Activated CD8-positive, alpha-beta T cell treated with anti-CD3 and anti-CD28 coated beads, Interleukin-2, amount 10 ng/mL, durations not matched to agents 7 days and 5 days (primary cell): ENCODE data around the gene EMC10. TPM values are rescaled to one million over a fixed set of nuclear protein-coding genes. Genes with fewer than 3 reads are reported as not detected.

Experiments used
- ATAC-seq: fragments of 150-1000 bp; cut with Tn5 transposase; one replicate; pipeline ENCODE4 v1.10.0; 2021; ENCODE audit warnings: moderate library complexity
- CTCF ChIA-PET: fragments of 350-600 bp; sonication (Branson Sonifier 250); formaldehyde crosslinking; loops from one replicate; lab custom pipeline; 2021; ENCODE audit warnings: antibody characterized with exemption; lab: Charles Lee
- POLR2A ChIA-PET: fragments of 350-600 bp; sonication (Branson Sonifier 250); formaldehyde crosslinking; loops from one replicate; lab custom pipeline; 2021; ENCODE audit warnings: antibody characterized with exemption; lab: Charles Lee
- DNase-seq: peaks from one replicate; pipeline ENCODE4 v3.0.0-alpha.2; 2020
- H3K27ac Mint-ChIP-seq: one replicate; pipeline ENCODE4 v1.8.0; 2021; ENCODE audit warnings: mild to moderate bottlenecking, mixed read lengths
- H3K27me3 Mint-ChIP-seq: one replicate; pipeline ENCODE4 v1.8.0; 2021; ENCODE audit warnings: low read depth, mixed read lengths
- H3K36me3 Mint-ChIP-seq: one replicate; pipeline ENCODE4 v1.8.0; 2021; ENCODE audit warnings: low read depth, mixed read lengths
- H3K4me1 Mint-ChIP-seq: one replicate; pipeline ENCODE4 v1.8.0; 2021; ENCODE audit warnings: low read depth, mixed read lengths
- H3K4me3 Mint-ChIP-seq: one replicate; pipeline ENCODE4 v1.8.0; 2021; ENCODE audit warnings: mild to moderate bottlenecking, mixed read lengths
- H3K9me3 Mint-ChIP-seq: one replicate; pipeline ENCODE4 v1.8.0; 2022; ENCODE audit warnings: mixed read lengths; ENCODE audit not compliant: insufficient read depth
- total RNA-seq, 2 experiments: library from RNA; stranded (reverse); gene quantifications; one replicate each; pipeline ENCODE4 v1.2.3, GENCODE V29; 2021

EMC10 gene
- total RNA-seq, 2 experiments from 2014 or later = 54.8 to 56.9 TPM

DNA sequence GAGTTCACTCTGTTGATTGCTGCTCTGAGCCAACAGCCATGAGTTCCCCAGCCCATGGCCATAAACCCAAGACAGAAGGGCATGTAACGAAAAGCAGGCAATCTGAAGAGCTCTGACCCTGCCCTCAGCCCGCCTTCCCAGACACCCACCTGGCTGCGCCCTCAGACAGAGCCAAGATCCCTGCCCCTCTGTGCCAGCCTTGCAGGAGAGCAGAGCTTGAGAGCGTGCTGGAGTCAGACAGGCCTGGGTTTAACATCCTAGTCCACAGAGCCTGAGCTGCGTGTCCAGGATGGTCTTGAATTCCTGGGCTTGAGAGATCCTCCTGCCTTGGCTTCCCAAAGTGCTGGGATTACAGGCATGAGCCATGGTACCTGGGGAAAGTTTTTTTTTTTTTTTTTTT is 19.0 kb upstream of the EMC10 start:
- ChIA-PET POLR2A (no interaction called here), CTCF (interaction anchor here (1.2 kb wide), 1 partner anchor 100 kb away, joined by 4 read pairs; no protein-coding TSS in a partner anchor)
- Mint-ChIP-seq H3K4me3 (no peak overlapping the region), H3K4me1 (peaks cover 10% of the 10 kb centered on the region), H3K9me3 (no peaks in the 10 kb centered on the region), H3K27ac (no peak overlapping the region), H3K27me3 (peaks cover 9% of the 10 kb centered on the region), H3K36me3 (no peaks in the 10 kb centered on the region)
- no peak for DNase-seq
- no peak for ATAC-seq

DNA sequence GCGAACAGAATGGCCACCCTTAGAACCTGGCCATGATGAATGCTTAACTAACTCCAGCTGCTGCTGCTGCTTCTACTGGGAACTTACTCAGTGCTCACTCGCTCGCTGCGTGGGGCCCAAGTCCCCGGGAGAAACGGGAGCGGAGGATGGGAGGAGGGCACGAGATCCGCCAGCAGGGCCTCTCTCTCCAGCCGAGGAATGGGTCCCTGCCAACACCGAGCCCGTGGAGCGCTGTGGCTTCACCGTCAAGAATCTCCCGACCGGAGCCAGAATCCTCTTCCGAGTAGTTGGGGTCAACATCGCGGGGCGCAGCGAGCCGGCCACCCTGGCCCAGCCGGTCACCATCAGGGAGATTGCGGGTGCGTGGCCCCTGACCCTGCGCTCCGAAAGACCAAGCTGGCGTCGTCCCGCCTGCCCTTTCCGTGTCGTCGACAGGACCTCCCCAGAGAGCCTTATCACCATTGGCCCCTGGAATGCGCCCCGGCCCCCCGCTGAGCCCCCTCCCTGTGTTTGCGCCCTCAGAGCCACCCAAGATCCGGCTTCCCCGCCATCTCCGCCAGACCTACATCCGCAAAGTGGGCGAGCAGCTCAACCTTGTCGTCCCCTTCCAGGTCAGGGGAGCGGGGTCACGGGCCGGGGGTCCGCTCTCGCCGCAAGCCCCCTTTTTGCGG is 17.8 kb upstream of the EMC10 start:
- ATAC-seq (no peak), DNase-seq (no peak)
- CTCF ChIA-PET = interaction anchor here (1.2 kb wide), 1 partner anchor 101 kb away, joined by 4 read pairs; no protein-coding TSS in a partner anchor
- H3K36me3 Mint-ChIP-seq = no peaks in the 10 kb centered on the region
- POLR2A ChIA-PET = no interaction called here
- peaks cover 9% of the 10 kb centered on the region for H3K27me3 Mint-ChIP-seq
- no peak overlapping the region for H3K27ac Mint-ChIP-seq
- H3K4me1 Mint-ChIP-seq = peaks cover 10% of the 10 kb centered on the region
- no peaks in the 10 kb centered on the region for H3K9me3 Mint-ChIP-seq
- no peak overlapping the region for H3K4me3 Mint-ChIP-seq

DNA sequence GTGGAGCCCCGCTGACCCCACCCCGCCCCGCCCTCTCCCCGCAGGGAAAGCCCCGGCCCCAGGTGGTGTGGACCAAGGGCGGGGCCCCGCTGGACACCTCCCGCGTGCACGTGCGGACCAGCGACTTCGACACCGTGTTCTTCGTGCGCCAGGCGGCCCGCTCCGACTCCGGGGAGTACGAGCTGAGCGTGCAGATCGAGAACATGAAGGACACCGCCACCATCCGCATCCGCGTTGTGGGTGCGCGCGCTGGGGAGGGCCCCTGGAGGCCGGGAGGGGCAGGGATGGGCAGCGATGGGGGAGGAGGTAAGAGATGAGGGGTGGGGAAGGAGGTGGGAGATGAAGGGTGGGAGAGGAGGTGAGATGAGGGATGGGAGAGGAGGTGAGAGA is 17.2 kb upstream of the EMC10 start:
- Mint-ChIP-seq H3K9me3 (no peaks in the 10 kb centered on the region), H3K4me3 (no peak overlapping the region), H3K36me3 (no peaks in the 10 kb centered on the region), H3K27ac (no peak overlapping the region), H3K27me3 (peaks cover 9% of the 10 kb centered on the region), H3K4me1 (peaks cover 10% of the 10 kb centered on the region)
- ChIA-PET POLR2A (no interaction called here), CTCF (no interaction called here)
- ATAC-seq (no peak), DNase-seq (no peak)

DNA sequence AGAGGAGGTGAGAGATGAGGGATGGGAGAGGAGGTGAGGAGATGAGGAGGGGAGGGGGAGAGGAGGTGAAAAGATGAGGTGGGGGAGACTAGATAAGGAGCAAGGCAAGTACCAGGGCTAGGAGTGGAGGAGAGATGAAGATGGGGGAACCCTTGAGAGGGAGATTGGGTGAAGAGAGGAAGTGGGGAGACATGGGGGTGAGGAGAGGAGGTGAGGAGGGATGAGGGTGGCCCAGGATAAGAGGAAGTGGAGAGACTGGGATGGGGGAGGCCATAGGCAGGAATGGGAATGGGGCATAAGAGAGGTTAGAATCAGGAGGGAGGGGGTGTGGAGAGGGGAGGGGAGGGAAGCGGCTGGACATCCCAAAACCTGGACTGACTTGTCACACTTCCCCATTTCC is 16.7 kb upstream of the EMC10 start:
- no peak overlapping the region for H3K27ac Mint-ChIP-seq
- peaks cover 9% of the 10 kb centered on the region for H3K27me3 Mint-ChIP-seq
- no peaks in the 10 kb centered on the region for H3K9me3 Mint-ChIP-seq
- no peaks in the 10 kb centered on the region for H3K36me3 Mint-ChIP-seq
- no peak overlapping the region for H3K4me3 Mint-ChIP-seq
- no peak for DNase-seq
- CTCF ChIA-PET = interaction anchor here (1.4 to 3.6 kb wide), 3 partner anchors 90 to 97 kb away, joined by 3 to 35 read pairs (median 9); no protein-coding TSS in a partner anchor
- no peak for ATAC-seq
- POLR2A ChIA-PET = no interaction called here
- H3K4me1 Mint-ChIP-seq = peaks cover 10% of the 10 kb centered on the region

DNA sequence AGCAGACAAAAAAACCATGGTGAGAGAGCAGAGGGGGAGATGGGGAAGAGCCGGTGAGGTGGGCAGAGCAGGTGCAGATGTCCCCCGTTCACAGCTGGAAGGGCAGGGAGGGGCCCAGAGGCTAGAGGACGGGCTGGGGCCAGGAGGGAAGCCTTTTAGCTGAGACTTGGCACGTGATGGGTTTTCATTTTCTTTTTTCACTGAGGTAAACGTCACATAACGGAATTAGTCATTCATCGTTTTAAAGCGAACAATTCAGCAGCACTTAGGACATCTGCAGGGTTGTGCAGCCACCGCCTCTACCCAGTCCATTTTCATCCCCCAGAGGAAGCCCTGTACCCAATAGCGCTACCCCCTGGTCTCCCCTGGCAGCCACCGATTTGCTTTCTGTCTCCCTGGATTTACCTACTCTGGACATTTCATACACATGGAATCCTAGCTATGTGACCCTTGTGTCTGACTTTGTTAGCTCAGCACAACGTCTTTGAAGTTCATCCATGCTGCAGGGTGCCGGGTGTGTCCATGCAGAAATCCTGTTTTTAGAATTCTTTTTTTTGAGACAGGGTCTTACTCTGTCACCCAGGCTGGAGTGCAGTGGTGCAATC is 16.0 kb upstream of the EMC10 start:
- no peaks in the 10 kb centered on the region for H3K36me3 Mint-ChIP-seq
- no peak overlapping the region for H3K4me3 Mint-ChIP-seq
- H3K9me3 Mint-ChIP-seq = no peaks in the 10 kb centered on the region
- peaks cover 9% of the 10 kb centered on the region for H3K27me3 Mint-ChIP-seq
- POLR2A ChIA-PET = no interaction called here
- CTCF ChIA-PET = interaction anchor here (0.5 to 3.6 kb wide), 16 partner anchors 10 to 220 kb away, joined by 3 to 35 read pairs (median 4); partner anchors contain the start of gene POLD1
- ATAC-seq (peak; percentile 25), DNase-seq (no peak)
- peaks cover 10% of the 10 kb centered on the region for H3K4me1 Mint-ChIP-seq
- H3K27ac Mint-ChIP-seq = peak overlapping the region; percentile 23

DNA sequence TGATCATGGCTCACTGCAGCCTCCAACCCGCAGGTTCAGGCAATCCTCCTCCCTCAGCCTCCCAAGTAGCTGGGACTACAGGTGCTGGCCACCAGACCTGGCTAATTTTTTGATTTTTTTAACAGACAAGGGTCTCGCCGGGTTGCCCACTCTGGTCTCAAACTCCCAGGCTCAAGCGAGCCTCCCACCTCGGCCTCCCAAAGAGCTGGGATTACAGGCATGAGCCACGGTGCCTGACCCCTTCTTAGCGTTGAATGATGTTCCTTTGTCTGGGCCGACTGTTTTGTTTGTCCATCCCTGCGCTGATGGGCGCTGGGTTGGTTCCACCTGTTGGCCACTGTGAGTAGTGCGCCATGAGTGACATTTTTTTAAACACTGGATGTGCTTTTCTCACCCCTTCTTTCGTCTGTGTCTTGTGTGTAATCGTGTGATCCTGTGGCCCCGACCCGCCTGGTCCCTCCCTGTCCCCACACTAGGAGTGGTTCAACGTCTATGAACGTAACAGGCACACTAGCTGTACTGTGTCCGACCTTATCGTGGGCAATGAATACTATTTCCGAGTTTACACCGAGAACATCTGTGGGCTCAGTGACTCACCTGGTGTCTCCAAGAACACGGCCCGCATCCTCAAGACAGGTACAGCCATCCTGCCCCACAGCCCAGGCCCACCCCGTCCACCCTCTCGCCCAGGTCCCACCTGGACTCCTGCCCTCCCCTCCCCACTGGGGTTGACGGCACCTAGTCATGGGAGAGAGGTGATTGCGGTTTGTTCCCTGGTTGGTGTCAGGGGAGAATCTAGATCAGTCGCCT is 15.0 kb upstream of the EMC10 start:
- POLR2A ChIA-PET = no interaction called here
- Mint-ChIP-seq H3K4me3 (no peak overlapping the region), H3K9me3 (no peaks in the 10 kb centered on the region), H3K27ac (no peak overlapping the region), H3K36me3 (no peaks in the 10 kb centered on the region), H3K4me1 (peaks cover 10% of the 10 kb centered on the region), H3K27me3 (peaks cover 9% of the 10 kb centered on the region)
- CTCF ChIA-PET = interaction anchor here (0.5 to 3.6 kb wide), 18 partner anchors 11 to 219 kb away, joined by 3 to 35 read pairs (median 4); partner anchors contain the start of gene POLD1
- DNase-seq = peak; percentile 76
- peak; percentile 84 for ATAC-seq

DNA sequence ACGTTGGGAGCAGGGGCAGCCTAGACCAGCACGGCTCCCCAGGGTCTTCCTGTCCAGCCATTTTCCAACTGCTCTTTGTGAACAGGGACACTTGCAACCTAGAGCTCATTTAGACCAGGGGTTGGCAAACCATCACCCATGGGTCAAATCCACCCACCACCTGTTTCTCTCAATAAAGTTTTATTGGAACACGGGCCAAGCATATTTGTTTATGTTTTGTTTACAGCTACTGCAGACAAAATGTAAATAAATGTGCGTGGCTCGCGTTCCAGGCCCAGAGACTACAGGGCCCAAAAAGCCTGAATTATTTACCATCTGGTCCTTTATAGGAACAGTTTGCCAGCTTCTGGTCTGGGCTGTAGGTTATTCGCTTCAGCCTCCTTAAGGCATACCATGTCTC is 13.3 kb upstream of the EMC10 start:
- no peak for ATAC-seq
- DNase-seq = no peak
- H3K4me3 Mint-ChIP-seq = no peak overlapping the region
- ChIA-PET POLR2A (no interaction called here), CTCF (interaction anchor here (1.2 to 3.6 kb wide), 3 partner anchors 11 to 106 kb away, joined by 4 to 35 read pairs (median 6); no protein-coding TSS in a partner anchor)
- H3K4me1 Mint-ChIP-seq = peaks cover 10% of the 10 kb centered on the region
- peaks cover 5% of the 10 kb centered on the region for H3K27me3 Mint-ChIP-seq
- no peaks in the 10 kb centered on the region for H3K36me3 Mint-ChIP-seq
- no peak overlapping the region for H3K27ac Mint-ChIP-seq
- no peaks in the 10 kb centered on the region for H3K9me3 Mint-ChIP-seq

DNA sequence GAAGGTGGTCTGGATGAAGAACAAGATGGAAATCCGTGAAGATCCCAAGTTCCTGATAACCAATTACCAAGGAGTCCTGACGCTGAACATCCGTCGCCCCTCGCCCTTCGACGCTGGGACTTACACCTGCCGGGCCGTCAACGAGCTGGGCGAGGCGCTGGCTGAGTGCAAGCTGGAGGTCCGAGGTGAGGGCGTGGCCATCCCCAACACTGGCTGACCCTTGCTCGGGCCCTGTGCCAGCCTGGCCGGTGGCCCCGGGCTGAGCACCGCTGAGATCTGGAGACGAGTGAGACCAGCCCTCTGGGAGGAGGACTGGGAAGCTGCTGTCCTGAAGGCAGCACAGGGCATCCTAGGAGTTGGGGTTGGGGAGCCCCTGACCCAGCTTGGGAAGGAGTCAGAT is 12.0 kb upstream of the EMC10 start:
- Mint-ChIP-seq H3K4me3 (no peak overlapping the region), H3K27ac (no peak overlapping the region), H3K36me3 (no peaks in the 10 kb centered on the region), H3K27me3 (no peaks in the 10 kb centered on the region), H3K9me3 (no peaks in the 10 kb centered on the region), H3K4me1 (peaks cover 10% of the 10 kb centered on the region)
- ATAC-seq = no peak
- DNase-seq = no peak
- ChIA-PET CTCF (no interaction called here), POLR2A (no interaction called here)

DNA sequence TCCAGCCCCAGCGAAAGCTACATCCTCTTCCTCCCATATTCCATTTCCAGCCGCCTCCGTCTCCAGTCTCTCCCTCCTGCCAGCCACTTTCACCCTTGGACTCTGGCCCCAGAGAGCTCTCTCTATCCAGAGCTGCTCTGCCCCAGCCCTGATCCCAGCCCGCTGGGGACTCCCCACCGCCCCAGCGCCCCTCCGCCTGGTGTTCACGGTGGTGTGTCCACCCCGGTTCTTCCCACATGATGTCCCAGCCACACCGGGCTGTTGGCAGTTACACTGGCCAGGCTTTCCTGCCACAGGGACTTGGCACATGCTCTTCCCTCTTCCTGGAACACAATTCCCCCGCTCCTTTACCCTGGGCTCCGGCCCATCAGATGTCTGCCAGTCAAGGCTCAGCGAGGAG is 11.3 kb upstream of the EMC10 start:
- Mint-ChIP-seq H3K4me1 (peaks cover 9% of the 10 kb centered on the region), H3K4me3 (no peak overlapping the region), H3K27me3 (no peaks in the 10 kb centered on the region), H3K36me3 (no peaks in the 10 kb centered on the region), H3K9me3 (no peaks in the 10 kb centered on the region), H3K27ac (no peak overlapping the region)
- no peak for ATAC-seq
- DNase-seq = no peak
- ChIA-PET POLR2A (no interaction called here), CTCF (no interaction called here)

DNA sequence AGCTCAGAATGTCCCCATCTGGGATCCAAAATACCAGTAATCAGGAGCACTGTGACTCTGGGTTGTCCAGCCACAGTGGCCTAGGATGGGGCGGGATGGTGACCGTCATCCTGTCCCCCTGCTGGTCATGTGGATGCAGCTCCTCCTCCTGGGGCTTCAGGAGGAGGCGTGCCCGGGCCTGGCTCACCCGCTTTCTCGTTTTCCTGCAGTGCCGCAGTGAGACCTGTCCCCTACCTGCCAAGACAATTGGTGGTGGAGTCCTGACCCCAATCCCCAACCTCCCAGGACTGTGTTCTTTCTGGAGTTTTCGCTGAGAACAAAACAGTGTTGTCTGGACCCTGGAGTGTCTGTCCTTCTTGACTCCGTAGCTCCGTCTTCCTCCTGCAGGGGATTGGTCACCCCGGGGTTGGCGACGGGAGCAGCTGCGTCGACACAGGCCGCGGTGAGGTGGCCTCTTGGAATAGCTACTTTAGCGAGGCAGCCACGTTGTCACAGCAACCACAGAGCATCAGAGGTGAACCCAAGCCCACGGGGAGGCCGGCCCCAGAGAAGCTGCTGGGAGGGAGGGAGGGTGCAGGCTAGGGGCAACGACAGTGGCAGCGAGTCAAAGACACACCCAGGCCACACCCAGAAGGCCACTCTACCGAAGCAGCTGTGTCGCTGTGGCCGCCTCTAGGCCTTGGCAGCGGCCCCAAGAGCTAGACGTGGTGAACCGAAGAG is 10.2 kb upstream of the EMC10 start:
- no peaks in the 10 kb centered on the region for H3K36me3 Mint-ChIP-seq
- ChIA-PET CTCF (interaction anchor here (1.1 kb wide), 1 partner anchor 109 kb away, joined by 5 read pairs; no protein-coding TSS in a partner anchor), POLR2A (no interaction called here)

DNA sequence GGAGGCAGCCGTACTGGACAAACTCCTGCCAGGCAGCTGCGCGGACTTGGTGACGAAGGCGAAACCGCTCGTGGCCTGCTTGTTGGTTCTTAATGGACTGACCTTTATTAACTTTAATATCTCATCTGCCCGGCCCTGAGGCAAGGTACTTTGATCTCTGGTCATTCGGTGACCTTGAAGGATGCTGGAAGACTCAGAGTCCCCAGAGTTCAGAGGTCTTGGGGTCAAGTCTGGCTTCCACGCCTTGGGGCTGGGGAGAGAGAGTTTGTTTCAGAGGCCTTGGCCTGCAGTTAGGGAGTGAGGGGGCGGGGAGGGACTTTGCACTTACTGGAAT is 9.6 kb upstream of the EMC10 start:
- H3K9me3 Mint-ChIP-seq = no peaks in the 10 kb centered on the region
- no peak for ATAC-seq
- no peak overlapping the region for H3K4me3 Mint-ChIP-seq
- ChIA-PET POLR2A (no interaction called here), CTCF (no interaction called here)
- H3K4me1 Mint-ChIP-seq = no peaks in the 10 kb centered on the region
- H3K27ac Mint-ChIP-seq = no peak overlapping the region
- DNase-seq = no peak
- H3K36me3 Mint-ChIP-seq = no peaks in the 10 kb centered on the region
- H3K27me3 Mint-ChIP-seq = no peaks in the 10 kb centered on the region

More for the DNA sequence above, 10.2 kb upstream of the EMC10 start:
- H3K27ac Mint-ChIP-seq = no peak overlapping the region
- H3K4me3 Mint-ChIP-seq = no peak overlapping the region
- no peak for DNase-seq
- H3K9me3 Mint-ChIP-seq = no peaks in the 10 kb centered on the region
- no peaks in the 10 kb centered on the region for H3K27me3 Mint-ChIP-seq
- peaks cover 3% of the 10 kb centered on the region for H3K4me1 Mint-ChIP-seq
- no peak for ATAC-seq
